NK-92 (cell line): ENCODE data around the gene MMAB.

Experiments used
- DNase-seq: peaks from one replicate; lab custom pipeline; 2025; ENCODE audit not compliant: unreplicated experiment; lab: John Stamatoyannopoulos, UW

MMAB gene

DNA sequence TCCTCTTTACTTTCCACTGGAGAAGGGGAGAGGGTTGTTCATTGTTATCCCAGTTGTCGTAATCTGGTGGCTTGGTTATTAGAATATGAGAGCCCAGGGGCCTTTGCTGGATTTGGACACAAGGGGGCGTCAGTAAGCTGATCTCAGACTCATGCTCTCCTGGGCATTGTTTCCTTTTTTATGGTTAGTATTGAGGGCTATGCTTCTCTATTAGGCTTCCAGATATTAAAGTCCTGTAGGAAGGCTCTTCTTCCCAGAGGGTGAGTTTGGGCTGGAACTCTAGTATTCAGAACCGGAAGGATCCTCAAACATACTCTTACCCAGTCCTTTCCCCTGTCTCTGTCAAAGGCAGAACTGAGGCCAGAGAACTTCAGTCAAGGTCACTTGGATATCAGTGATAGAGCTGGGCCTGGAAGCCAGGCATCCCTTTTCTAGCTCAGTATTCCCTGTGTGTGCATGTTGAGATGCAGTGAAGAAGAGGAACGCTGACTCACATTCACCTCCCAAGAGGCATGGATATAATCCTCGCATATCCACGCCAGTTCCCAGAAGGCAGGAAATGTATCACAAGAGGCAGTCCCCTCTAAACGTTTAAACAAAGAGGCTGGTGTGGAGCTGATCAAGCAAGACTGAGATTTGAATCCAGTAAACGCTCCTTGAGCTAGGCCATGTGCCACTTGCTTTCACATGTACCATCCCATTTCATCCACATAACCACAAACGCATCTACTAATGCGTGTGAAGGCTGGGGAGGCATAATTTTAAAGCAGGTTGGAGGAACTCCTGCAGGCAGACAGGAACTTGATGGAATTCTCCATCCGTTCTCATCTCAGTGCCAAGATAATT, 54.3 kb downstream of the MMAB start:
- no peak for DNase-seq

- DNase-seq = no peak
Measured at GRCh38 chr12:109517619-109518018, 55.7 kb downstream of the MMAB start.

- DNase-seq = no peak
Measured at GRCh38 chr12:109513977-109514376, 59.3 kb downstream of the MMAB start.

- no peak for DNase-seq
Measured at GRCh38 chr12:109513051-109513450, 60.3 kb downstream of the MMAB start.

GRCh38 chr12:109512608-109513007, 60.7 kb downstream of the MMAB start:
- DNase-seq = no peak

GRCh38 chr12:109510196-109510595, 63.1 kb downstream of the MMAB start:
- no peak for DNase-seq

GRCh38 chr12:109504068-109504467, 69.2 kb downstream of the MMAB start:
- no peak for DNase-seq
